ENCODE data around the gene DGKG.

- TF ChIP-seq POLR2AphosphoS5 (IDR thresholded peaks at IDR 0.05) = no peak
- TF ChIP-seq CTCF (IDR thresholded peaks at IDR 0.05) = no peak
- TF ChIP-seq POLR2A (IDR thresholded peaks at IDR 0.05) = no peak
These were observed 58.1 kb downstream of the DGKG start for GRCh38 chr3:186303965-186304364.

Data from breast epithelium (tissue), 3 donors.